GM19193 (cell line): ENCODE data around the gene RCSD1.

ENCODE experiments used
- POLR2A ChIP-seq: IDR thresholded peaks from 4 replicates; pipeline ENCODE4 v1.6.1; 2011; ENCODE audit not compliant: insufficient read depth, insufficient read length; ENCODE audit errors: extremely low read depth

RCSD1 gene

DNA sequence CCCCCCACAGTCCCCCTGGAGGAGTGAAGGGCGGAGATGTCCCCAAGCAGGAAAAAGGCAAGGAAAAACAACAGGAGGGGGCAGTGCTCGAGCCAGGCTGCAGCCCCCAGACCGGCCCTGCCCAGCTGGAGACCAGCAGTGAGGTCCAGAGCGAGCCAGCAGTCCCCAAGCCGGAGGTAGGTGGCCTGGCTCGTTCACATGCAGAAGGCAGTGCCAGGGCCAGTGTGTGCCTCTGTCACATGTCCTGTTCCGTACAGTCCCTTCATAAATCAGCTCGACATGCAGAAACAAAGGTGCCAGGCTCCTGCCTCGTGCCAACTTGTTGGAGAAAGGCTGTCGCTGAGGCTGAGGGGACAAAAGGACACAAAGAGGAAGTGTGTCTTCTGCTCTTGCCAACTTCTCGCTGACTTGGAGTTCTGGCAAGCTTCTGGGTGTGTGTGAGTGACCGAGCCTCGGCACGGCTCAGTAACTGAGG lies 67.7 kb downstream of the RCSD1 start:
- TF ChIP-seq POLR2A = no peak

- TF ChIP-seq POLR2A = no peak
Measured at GRCh38 chr1:167698313-167698712, 68.3 kb downstream of the RCSD1 start.

DNA sequence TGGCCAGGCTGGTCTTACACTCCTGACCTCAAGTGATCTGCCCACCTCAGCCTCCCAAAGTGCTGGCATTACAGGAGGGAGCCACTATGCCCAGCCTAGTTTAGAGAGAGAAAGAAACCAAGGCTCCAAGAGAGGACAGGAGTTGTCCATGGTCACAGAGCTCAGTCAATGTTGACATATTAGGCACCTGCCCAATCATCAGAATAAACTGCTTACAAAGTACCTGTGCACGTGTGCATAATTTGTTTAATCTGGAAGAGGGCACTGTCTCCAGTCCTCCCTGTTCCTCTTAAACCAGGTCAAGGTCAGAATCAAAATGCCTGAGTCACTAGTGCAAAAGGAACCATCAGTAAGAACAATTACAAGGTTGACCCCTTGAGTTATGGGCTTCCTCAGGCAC lies 71.5 kb downstream of the RCSD1 start:
- no peak for TF ChIP-seq POLR2A

DNA sequence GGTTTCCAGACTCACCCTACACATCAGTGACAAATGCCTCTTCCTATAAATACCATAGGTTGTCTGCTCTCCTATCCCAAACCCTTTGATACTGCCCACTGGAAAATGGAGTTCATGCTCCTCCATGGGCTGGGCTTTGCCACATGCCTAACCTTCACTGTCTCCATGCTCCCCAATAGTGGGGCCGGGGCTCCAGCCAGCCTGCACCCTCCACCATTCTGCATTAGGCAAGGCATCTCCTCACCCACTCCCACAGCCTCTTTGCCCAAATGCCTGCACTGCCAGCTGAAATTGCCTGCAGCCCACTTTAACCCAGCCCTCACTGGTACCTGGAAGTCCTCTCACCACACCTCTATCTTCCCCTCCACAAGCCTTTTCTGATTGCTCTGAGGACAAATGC lies 73.5 kb downstream of the RCSD1 start:
- no peak for TF ChIP-seq POLR2A

DNA sequence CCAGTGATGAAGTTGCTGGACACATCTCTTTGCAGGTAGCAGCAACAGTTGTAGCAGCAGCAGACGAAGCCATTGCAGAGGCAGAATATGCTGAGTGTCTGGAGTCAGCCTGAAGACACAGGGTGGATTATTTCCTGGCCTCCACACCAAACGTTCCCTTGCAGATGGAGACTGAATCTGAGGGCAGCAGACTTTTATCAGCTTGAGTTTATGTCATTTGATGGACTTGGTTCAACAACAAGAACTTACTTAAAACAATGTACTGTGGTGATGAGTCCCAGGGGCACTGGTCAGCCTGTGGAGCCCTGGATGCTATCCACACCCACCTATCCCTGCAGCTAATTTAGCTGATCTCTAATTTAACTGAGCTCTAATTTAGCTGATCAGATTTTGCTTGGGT lies 74.7 kb downstream of the RCSD1 start:
- no peak for TF ChIP-seq POLR2A

- TF ChIP-seq POLR2A = no peak
Measured at GRCh38 chr1:167705250-167705649, 75.2 kb downstream of the RCSD1 start.

DNA sequence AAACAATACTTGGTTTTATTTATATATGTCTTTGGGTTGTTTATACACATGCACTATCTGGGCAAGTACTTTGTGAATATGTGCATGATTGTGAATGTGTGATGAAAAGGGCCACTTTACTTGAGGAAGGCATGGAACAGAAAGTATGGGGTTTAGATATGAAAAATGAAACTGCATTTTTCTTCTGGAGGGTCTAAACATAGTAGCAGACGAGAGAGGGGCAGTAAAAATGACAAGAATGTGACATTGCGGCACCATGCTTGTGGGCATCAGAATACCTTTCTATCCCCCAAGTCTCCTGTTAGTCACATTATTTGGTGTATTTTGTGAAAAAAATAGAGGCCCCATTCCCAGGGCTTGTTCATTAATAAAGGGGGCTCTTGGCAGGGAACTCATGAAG lies 76.3 kb downstream of the RCSD1 start:
- no peak for TF ChIP-seq POLR2A

DNA sequence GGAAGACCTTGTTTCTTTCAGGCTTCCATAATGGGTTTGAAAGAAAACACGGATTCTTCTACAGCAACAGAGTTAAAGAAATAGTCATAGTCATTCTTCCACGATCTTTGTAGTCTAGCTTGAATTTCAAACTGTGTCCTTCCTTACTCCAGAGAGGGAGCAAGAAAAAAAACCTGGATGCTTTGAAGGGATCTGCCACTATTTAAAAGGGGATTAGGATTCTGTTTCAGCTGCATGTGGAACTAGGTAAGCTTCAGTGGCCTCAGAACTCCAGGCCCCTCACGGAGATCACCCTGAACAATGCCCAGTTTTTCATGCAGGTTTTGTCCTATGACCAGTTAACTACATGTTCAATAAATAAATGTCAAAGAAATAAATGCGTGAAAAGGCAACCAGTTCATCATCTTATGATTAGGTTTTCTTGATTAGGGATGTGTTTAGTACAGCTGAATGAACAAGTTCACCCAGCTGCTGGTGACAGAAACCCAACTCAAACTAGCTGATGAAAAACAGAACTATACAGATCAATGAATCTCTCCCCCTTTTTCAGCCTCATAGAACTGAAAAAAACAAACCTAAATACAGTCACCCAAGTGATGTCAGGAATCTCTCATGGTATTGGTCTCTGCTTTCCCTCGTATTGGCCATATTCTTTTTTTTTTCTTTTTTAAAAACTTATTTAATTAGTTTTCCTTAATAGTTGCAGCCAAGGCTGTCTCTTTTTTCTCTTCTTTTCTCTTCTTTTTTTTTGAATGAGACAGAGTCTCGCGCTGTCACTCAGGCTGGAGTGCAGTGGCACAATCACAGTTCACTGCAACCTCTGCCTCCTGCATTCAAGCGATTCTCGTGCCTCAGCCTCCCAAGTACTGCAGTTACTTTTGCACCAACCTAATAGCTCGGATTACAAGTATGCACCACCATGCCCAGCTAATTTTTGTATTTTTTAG lies 77.2 kb downstream of the RCSD1 start:
- no peak for TF ChIP-seq POLR2A

- TF ChIP-seq POLR2A = no peak
Measured at GRCh38 chr1:167707942-167708341, 77.9 kb downstream of the RCSD1 start.

DNA sequence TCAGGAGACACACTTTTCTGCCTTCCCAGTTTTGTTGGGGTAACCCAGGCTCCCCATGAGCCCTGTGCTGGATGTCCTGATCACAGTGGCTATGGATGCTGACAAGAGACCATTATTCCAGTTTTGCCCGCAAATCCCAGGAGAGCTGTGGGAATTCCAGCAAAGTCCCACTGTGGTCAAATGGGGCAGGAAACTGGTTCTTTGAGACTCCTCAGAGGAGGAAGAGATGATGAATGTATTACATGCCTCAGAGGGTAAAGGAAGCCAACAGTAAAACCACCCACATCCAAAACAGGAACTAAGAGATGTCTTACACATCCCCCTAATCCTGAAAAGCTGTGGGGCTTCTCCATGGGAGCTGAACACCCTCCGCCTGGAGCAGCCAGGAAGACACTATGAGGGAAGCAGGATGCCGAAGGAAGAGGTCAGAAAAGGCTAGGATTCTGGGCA lies 78.9 kb downstream of the RCSD1 start:
- TF ChIP-seq POLR2A = no peak

DNA sequence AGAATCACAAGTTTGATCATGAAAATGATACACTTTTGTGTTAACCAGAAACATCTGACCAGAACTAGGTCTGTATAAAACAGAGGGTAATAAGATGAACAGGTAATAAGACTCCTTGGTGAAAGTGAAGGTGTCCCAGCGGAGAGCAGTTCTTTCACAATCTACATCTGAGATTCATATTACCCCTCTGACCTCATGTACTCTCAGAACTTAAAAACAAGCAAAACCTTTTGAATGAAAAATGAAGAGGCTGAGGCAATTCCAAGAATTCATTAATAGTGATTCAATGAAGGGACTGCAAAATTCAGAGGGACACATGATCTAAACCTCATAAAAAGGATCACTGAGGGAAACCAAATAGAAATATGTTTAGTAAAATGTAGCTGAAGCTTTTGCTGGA lies 80.8 kb downstream of the RCSD1 start:
- no peak for TF ChIP-seq POLR2A

DNA sequence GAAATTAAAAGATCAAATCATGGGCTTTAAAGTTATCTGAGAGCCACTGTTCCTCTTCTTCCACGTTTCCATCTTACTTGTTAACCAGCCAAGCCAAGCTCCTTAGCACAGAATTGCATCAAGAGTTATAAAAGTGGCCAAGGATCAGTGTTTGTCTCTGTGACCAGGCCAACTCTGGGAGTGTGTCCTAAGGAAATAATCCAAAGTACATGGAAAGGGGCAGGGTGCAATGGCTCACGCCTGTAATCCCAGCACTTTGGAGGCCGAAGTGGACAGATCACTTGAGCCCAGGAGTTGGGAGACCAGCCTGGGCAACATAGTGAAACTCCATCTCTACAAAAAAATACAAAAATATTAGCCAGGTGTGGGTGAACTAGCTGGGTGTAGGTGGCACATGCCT lies 81.8 kb downstream of the RCSD1 start:
- no peak for TF ChIP-seq POLR2A

DNA sequence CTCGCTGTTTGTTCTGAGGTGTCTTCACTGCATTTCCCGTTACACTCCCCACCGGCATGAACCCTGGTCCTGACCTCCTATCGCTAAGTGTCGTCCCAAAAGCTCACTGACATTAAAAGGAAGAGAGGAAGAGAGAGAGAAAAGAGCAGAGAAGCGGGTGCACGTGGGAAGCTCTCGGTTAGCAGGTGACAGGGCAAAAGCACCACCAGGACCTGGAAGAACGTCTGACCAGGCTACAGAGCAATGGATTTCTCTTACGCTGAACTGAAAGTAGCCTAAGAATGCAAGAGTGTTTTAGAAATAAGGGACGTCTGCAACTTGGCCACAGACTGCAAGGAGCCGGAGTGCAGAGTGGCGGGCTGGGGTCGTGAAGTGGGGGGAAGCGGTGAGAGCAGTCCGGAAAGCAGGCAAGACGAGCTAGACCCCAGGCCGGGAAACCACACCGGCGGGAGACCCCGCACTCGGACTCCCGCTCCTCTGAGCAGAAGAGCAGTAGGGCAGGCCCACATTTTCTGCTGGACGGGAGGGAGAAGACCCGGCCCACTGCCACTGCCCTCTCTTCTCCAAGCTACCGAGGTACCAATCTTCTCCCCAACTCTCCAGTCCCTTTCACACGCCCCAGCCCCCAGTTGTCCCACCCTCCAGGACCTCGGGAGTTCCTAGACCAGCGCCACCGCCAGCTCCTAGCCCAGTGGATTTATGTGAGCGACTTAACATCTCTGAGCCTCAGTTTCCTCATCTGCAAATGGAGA lies 83.5 kb downstream of the RCSD1 start:
- no peak for TF ChIP-seq POLR2A

DNA sequence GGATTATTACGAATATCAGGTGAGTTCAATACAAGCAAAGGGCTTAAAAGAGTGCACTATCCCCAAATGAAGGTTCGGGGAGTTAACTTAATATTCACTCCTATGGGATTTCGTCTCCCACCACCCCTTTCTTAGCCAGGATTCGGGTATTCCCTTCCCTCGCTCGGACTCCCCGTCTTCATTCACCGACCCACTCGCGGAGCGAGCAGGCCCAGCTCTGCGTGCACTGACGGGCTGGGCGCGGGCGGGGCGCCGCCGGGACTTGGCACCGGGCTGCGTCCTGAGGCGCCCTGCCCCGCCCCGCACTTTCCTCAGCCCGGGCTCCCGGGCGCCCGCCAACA lies 84.0 kb downstream of the RCSD1 start:
- TF ChIP-seq POLR2A = no peak

DNA sequence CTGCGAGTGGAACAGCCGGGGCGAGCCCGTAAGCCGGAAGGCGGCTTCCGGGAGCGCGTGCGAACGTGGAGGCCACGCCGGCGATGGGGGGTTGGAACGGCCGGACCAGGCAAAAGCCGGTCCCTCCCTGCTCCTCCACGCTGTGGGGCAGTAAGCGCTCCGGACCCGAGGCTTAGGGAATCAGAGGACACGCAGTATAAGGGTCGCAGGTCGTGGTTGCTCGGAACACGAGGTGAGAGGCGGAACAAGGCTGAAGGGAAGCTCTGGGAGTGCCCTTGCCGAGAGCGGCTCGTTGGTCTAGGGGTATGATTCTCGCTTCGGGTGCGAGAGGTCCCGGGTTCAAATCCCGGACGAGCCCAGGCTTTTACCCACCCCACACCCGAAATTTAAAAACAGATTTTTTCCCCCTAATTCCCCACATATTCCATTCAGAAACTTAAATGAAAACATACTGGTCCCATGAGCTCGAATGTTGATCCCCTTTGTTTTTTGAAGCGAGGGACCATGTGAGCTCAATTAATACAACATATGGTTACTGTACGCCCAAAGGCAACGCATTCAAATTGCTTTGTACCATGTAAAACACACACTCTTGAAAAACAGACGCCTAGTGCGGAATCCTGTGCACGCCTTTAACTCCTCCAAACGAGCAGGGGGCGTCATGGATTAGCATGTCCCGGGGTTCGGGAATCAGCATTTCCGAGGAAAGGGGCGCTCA lies 84.6 kb downstream of the RCSD1 start:
- peak; percentile 69 for TF ChIP-seq POLR2A
